Measurements from ENCODE around the gene CMKLR1. TPM values are rescaled to one million over a fixed set of nuclear protein-coding genes. Genes with fewer than 3 reads are reported as not detected.

Gene CMKLR1
- total RNA-seq, 2 experiments from 2014 or later: not detected

DNA sequence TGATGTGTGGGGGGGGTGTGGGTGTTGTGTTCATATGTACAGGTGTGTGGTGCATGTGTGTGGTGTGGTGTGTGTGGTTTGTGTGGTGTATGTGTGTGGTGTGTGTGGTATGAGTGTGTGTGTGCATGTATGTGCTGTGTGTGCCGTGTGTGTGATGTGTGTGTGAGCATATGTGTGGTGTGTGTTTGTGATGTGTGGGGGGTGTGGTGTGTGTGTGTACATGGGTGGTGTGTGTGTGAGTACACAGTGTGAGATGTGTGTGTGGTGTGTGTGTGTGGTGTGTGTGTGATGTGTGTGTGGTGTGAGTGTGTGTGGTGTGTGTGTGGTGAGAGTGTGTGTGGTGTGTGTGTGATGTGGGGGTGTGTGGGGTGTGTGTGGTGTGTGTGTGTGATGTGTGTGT, 24.5 kb upstream of the CMKLR1 start:
- ChIA-PET CTCF (no interaction called here), POLR2A (no interaction called here)

DNA sequence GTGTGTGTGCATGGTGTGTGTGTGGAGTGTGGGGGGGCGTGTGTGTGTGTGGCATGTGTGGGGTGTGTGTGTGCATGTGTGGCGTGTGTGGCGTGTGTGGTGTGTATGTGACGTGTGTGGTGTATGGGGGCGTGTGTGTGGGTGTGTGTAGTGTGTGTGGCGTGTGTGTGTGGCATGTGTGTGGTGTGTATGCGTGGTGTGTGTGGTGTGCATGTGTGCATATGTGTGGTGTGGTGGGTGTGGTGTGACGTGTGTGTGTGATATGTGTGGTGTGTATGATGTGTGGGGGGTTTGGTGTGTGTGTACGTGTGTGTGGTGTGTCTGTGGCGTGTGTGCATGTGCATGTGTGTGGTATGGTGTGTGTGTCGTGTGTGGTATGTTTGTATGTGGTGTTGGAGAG, 24.1 kb upstream of the CMKLR1 start:
- POLR2A ChIA-PET: no interaction called here
- CTCF ChIA-PET: no interaction called here

DNA sequence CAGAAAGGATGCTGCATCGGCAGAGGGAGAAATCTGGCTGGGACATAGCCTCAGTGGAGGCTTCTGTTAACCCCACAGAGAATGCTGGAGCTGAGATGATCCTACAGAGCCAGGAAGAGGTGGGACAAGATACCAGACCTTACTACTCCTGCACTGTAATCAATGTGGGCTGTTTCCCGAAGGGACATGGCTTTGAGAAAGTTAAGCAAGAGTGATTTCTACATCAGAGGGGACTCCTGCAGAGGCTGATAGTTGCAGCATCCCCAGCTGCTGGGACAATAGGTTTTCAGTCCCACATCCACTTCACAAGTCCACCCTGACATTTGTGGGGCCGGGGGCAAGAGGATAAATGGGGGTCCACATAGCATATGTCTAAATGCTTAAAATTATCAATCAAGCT, 22.5 kb upstream of the CMKLR1 start:
- ChIA-PET POLR2A (interaction anchor here (0.6 kb wide), 1 partner anchor 212 kb away, joined by 10 read pairs; no protein-coding TSS in a partner anchor), CTCF (no interaction called here)

DNA sequence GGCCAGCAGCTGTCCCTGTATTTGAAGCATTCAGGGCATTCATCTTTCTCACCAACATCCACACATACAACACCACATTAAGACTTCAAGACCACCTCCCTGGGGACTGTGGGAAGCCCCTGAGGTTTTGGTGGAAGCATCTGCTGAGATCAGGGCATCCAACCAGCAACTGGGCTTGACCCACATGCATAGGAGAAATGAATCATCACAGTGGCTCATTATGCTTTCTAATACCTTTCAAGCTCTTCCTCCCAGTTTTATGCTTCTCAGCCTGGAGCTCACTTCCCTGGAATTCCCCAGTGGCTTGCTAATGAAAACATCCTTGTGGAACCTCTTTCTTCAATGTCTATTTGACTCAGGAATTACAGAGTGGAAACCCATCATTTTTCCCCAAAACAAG, 21.4 kb upstream of the CMKLR1 start:
- ChIA-PET CTCF (no interaction called here), POLR2A (no interaction called here)

DNA sequence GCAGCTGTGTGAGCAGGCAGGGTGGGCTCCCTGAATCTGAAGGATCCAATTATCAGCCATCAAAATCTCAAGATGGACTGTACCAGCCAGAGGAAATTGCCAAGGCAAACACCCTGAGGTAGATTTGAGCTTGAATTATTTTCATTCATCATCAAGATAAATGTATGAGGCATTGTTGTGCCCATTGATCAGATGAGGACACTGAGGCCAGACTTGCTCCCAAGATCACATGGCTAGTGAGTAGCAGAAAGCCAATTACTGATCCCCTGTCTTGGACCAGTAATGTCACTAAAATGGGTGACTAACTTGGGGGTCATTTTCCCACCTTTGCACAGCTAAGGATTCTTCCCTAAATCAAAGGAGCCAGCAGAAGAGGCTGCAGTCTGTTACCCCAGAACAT, 20.9 kb upstream of the CMKLR1 start:
- ChIA-PET CTCF (no interaction called here), POLR2A (no interaction called here)

DNA sequence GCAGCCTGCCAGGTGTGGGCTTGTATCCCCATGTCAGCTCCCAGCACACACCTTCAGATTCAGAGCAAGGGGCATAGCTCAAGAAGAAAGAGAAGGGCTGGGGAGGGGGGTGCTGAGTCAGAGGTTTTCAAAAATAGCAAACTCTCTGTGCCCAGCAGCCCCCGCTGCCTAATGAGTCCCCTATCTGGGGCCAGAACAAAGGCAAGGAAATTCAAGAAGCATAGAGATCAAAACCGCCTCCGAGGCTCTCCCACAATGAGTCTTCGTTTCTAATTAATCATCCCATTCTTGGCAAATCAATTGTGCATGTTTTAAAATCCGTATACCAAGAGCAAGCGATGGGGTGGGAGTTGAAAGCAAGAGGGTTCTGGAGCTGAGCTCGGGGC, 19.5 kb upstream of the CMKLR1 start:
- CTCF ChIA-PET: no interaction called here
- POLR2A ChIA-PET: no interaction called here

DNA sequence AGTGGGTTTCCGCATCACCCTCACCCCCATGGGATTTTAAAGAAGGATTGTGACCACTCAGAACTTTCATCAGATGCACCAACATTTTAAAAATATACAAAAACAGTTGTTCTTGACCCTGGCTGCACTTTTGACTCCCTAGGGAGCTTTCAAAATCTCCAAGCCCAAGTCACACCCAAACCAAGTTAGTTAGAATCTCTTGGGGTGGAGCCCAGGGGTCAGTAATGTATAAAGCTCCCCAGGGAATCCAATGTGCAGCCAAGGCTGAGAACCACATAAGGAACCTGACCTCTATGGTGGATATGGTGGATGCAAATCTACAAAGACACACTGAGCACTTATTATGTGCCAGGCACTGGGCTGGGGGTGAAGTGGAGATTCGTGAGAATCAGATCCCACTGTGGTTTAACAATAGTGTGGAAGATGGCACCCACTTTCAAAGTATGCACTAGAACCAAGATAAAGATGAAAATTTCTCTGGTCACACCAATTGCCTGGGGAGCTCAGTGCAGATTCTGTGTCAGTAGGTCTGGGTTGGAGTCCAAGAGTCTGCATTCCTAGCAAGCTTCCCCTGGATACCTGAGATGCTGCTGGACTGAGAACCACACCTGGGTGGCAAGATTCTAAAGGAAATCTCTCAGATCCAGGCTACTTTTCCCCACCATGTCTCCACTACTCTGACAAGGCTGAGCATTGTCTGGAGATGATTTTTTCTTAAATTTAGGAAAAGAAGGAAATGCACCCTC, 18.9 kb upstream of the CMKLR1 start:
- ChIA-PET CTCF (no interaction called here), POLR2A (no interaction called here)

DNA sequence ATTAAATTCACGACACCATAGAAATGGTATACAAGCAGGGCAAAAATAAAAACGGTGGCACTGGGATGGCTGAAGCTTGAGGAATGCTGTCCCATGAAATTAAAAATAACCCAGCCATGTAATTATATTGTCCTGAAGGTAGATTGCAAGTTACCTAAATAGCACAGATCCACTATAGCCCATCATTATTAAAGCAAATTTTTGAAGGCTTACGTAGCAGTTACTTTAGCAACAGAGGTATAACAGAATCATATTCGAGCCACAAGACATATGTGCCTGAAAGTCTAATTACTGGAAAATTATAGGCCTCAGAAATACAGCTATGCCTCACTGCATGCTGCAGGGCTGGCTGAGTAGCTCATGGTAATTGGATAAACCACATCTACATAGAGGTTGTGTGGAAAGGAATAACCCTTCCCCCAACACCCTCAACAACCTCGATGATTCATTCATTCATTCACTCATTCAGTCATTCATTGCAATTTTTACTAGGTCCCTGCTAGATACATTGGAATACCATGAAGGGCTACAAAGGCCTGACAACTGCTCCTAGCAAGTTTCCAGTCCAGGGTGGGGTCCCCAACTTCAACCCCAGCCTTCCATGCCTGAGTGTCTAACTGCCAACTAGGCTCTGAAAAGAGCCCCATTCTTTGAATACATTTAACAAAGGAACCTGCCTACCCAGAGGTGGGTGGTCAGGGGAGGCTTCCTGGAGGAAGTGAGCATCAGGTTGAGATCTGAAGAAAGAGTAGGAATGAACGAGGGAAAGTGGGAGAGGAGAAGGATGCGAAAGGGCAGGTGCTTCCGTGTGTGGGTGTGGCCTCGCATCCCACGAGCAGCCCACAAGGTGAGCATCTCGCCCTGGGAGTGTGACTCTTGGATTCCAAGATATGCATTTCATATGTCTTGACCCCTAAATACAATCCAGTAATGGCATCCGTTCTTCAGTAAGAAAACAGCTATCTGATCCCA, 18.0 kb upstream of the CMKLR1 start:
- CTCF ChIA-PET: interaction anchor here (0.6 kb wide), 1 partner anchor 361 kb away, joined by 3 read pairs; no protein-coding TSS in a partner anchor
- POLR2A ChIA-PET: no interaction called here

DNA sequence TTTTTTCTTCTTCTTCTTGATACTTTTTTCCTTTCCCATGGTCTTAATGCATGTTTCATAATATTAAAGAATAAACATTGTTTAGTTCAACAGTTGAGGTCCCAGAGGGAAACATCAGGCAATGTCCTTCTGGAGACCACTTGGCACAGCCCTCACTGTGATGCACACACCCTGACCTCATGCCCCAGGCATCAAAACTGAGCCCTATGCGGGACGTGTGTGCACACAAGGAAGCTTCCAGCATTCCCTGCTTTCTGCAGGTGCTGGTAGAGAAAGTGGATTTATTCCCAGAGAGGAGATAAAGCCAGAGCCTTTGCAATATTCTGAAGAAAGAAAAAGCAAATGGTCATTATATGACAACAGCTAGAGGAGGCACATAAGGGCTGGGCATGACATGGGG, 16.0 kb upstream of the CMKLR1 start:
- CTCF ChIA-PET: no interaction called here
- POLR2A ChIA-PET: no interaction called here

DNA sequence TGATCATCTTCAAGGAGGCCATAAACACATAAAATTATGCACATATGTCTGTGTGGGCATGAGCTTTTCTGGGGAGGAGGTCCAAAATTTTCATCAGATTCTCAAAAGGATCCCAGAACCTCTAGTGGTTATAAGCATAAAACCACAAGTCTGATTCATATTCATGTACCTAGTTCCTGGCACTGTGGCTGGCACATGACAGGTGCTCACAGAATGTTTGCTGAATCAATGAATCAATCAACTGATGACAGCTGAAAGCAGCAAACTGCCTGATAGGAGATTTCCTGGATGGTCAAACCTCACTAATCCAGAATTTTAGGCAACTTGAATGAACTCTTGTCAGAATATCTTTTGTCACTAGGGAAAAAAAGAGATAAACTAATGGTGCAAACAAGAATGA, 13.5 kb upstream of the CMKLR1 start:
- CTCF ChIA-PET: no interaction called here
- POLR2A ChIA-PET: no interaction called here

DNA sequence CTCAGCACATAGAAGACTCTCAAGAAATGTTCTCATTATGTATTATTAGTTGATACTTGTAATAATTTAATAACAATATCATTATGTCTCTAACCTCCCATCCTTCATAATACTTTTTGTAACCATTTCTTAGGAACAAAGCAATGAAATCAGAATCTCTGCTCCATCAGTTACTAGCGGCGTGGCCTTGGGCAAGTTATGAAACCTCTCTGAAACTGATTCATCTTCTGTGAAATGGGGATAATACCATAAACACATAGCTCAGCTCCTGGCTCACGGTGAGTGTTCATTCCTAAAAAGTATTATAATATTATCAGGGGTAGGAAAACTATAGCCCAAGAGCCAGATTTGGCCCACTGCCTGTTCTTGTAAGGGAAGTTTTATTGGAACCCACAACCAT, 11.4 kb upstream of the CMKLR1 start:
- ChIA-PET CTCF (no interaction called here), POLR2A (no interaction called here)

DNA sequence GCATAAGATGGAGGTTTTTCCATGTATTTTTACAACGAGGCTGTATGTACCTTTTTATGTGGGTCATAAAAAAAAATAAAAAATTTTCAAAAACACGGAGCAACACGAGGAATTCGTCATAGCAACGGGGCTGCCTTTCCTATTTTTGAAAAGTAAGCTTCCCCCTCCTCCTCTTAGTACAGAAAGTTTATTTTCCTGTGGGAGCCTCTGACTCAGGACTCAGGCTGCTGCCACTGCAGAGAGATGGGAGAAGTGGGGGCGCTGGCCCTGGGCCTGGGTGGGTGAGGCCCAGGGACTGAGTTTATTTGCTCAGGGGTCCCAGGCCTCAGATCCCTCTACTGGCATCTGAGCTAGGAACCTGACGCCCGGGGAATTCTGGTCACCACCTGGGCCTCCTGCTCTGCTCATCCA, 10.2 kb upstream of the CMKLR1 start:
- ChIA-PET POLR2A (no interaction called here), CTCF (no interaction called here)

DNA sequence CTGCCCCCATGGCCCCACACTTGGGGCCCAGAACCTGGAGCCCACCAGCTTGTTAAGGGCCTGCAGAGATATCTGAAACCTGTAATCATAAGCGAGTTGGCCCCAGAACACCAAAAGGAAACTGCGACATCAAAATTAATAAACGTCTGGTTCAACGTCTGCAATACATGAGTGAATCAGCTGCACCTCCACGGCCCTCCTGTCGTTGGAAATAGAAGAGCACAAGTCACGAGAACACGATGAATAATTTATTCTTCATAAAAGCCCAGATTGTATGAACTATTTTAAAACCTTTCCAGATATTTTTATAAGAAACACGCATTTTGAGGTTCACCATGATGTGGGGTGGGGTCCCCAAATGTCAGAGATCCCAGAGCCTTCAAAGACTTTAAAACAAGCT, 9.7 kb upstream of the CMKLR1 start:
- ChIA-PET CTCF (no interaction called here), POLR2A (no interaction called here)

DNA sequence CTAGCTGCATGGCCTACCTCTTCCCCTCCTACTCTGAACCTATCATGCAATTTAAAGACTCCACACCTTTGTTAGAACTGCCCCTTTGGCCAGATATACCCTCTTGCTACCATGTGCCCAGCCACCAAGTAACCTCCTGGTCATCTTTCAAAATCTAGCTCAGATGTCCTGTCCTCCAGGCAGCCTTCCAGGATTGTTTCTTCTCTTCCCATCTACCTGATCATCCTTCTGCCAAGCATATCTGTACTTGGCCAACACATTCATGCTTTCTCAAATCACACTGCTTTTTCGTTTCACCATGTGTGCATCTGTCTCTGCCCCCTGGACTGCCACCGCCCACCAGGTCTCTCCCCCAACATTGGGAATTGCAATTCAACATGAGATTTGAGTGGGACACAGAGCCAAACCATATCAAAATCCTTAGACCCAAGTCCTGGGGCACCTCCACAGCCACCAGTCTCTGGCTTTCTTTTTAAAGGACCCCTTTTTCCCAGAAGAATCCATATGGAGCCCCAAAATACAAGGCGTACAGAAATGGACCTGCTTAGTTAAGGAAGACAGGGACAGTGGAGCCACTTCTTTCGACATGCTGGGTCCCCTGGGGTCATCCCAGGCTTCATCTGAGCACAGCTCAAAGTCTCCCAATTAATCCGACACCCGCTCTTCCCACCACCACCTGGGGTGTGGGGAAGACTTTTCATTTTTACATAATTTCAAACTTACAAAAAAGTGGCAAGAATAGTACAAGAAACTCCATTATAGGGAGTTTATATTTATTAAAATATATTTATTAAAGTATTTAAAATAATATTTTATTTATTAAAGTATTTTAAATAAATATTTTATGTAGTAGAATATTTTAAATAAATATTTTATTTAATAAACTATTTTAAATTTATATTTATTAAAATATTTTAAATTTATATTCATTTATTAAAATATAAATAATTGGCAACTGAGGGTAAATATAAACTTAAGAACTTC, 7.9 kb upstream of the CMKLR1 start:
- ChIA-PET CTCF (no interaction called here), POLR2A (interaction anchor here (0.6 kb wide), 1 partner anchor 203 kb away, joined by 4 read pairs; no protein-coding TSS in a partner anchor)

DNA sequence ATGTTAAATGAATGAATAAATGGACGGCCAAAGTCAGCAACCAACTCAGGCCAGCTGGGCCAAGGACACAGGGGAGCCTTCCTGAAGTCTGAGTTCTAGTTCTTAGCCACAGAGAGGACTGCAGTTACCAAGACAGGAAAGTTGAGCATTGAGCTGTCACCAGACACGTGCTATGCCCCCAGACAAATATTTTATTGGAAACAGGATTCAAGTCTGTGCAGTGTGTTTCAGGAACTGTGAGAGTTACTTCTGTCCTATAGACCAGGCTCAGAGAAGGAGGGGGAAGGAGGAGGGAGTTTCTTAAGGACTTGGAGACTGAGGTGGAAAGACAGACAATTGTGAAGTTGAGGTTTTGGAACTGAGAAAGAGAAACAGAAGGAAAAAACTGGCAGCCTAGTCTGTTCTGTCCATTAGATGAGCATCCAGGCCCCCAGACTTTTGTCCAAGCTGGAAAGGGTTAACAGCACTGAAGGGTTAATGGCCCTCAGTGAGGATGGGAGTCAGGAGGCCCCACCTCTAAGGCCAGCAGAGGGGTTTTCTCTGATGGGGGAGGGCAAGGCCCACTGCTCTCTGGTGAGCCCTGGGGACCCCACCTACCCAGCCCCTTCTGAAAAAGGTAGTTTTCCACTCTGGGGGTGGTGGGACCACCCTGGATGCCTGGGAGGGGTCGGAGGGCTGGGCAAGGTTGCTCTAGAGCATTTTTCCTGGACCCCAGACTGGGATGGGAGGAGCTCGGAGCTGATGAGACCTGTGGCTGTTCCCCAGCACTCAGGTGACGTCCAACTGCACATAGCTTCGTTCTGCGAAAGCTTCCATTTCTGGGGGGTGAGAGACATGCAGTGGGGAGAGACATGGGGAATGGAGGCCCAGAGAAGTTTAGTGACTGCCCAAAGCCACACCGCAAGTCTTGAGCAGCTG, 6.9 kb upstream of the CMKLR1 start:
- ChIA-PET CTCF (no interaction called here), POLR2A (interaction anchor here (0.6 kb wide), 1 partner anchor 202 kb away, joined by 4 read pairs; no protein-coding TSS in a partner anchor)

DNA sequence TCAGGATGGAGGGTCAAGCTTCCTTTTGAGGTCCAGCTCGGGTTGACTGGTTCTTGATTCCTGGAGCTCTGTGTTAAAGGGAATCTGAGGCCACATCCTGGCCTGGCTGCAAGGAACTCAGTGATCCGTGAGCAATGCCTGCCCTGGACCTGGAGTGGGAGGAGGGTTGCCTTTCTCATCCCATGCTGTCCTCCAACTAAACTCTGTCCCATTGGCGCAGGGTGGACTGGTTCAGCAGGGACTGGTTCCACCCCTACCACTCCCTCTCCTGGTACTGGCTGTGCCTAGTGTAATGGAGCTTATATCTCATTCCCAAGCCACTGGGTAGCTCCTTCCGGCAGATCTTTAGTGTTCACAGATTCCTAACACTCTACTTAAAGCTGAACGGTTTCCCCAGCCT, 3.9 kb upstream of the CMKLR1 start:
- CTCF ChIA-PET: no interaction called here

DNA sequence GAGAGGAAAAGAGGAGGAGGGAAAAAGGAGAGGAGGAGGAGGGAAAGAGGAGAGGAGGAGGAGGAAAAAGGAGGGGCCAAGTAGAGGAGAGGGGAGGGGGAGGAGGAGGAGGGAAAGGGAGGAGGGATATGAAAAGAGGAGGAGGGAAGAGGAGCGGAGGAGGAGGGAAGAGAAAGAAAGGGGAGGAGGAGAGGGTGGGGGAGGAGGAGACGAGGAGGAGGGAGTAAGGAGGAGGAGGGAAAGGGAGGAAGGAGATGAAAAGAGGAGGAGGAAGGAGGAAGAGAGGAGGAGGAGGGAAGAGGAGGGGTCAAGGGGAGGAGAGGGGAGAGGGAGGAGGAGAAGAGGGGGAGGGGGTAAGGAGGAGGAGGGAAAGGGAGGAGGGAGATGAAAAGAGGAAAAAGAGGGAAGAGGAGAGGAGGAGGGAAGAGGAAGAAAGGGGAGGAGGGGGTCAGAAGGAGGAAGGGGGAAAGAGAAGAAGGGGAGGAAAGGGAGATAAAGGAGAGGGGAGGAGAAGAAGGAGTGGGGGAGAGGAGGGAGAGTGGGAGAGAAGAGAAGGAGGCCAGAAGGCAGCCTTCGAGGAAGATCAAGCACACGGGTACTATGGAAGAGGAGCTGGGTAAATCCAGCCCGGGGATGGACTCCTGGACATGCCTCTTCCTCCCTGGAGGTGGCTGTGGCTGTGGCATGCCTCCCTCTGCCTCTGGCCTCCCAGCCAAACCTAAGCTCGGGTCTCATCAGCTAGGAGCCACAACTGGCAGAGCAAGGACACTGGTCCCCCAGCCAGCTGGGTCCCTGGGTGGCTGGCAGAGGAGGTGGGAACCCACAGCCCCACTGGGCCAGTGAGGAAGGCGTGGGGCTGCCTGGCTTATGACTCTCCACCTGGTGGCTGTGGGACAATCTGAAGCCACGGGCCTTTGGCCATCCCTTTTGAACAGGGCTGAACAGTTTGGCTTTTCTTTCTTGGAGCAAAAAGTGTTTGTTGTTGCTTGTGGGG, 3.0 kb upstream of the CMKLR1 start:
- POLR2A ChIA-PET: no interaction called here
- CTCF ChIA-PET: no interaction called here

More for the DNA sequence above, 3.9 kb upstream of the CMKLR1 start:
- POLR2A ChIA-PET: no interaction called here

DNA sequence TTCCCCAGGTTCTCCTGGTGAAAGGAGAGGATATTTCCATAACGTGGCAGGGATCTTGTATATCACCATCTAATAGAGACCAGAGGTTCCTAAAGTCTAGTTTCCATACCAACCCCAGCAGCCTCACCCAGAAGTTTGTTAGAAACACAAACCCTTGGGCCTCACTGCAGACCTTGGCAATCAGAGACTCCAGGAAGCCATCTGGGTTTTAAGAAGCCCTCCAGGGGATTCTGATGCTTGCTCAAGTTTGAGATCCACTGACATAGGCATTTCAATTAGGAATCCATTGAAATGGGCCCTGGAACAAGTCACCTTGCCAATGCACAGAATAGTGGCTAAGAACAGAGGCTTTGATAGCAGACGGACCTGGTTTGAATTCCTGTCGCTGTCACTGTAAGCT, 2.2 kb upstream of the CMKLR1 start:
- ChIA-PET CTCF (no interaction called here), POLR2A (no interaction called here)
